Measurements from ENCODE around the gene UNC13C.
"Not testable (repeated sequence)": the region's sequence is repeated elsewhere in the genome, so short reads cannot be mapped to it uniquely, and the experiment has no call there.

The UNC13C gene

GRCh38 chr15:54424171-54424570 is 445.9 kb downstream of the UNC13C start:
- in situ Hi-C loops (cut with HindIII; ENCODE audit: low sequenced_read_pairs): no loop called here

DNA sequence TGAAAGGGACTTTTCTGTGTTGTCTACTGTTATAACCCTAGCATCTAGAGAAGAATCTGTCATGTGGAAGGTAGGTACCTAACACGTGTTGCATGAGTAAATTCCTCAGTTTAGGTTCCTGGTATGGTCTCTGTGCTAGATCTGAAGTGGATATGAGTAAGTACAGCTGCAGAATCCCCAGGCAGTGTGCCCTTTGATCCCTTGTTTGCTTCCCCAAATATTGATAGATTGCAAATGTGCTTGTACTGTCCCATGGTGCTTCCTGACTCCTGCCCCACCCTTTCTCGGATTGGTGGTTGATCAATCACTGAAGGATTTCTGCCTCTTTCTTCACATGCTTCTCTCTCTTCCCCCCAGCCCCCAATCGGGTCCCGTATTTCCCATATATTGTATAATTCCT is 450.4 kb downstream of the UNC13C start:
- in situ Hi-C loops (cut with HindIII; ENCODE audit: low sequenced_read_pairs): no loop called here

DNA sequence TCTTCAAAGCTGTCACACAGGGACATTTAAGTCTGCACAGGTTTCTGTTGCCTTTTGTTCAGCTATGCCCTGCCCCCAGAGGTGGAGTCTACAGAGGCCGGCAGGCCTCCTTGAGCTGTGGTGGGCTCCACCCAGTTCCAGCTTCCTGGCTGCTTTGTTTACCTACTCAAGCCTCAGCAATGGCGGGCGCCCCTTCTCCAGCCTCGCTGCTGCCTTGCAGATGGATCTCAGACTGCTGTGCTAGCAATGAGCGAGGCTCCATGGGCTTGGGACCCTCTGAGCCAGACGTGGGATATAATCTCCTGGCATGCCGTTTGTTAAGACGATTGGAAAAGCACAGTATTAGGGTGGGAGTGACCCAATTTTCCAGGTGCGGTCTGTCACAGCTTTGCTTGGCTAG is 472.0 kb downstream of the UNC13C start:
- in situ Hi-C loops (cut with HindIII; ENCODE audit: low sequenced_read_pairs): not testable (repeated sequence)

DNA sequence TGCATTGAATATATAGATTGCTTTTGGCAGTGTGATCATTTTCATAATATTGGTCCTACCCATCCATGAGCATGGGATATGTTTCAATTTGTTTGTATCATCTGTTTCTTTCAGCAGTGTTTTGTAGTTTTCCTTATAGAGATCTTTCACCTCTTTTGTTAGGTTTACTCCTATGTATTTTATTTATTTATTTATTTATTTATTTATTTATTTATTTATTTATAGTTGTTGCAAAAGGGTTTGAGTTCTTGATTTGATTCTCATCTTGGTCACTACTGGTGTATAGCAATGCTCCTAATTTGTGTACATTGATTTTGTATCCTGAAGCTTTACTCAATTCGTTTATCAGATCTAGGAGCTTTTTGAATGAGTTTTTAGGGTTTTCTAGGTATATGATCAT is 478.2 kb downstream of the UNC13C start:
- in situ Hi-C loops (cut with HindIII; ENCODE audit: low sequenced_read_pairs): no loop called here

DNA sequence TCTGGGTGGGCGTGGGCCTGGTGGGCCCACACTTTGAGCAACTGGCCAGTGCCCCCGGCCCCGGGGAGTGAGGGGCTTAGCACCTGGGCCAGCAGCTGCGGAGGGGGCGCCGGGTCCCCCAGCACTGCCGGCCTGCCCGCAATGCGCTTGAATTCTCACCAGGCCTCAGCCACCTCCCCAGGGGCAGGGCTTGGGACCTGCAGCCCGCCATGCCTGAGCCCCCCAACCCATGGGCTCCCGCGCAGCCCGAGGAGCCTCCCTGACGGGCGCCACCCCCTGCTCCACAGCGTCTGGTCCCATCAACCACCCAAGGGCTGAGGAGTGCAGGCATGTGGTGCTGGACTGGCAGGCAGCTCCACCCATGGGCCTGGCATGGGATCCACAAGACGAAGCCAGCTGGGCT is 484.3 kb downstream of the UNC13C start:
- in situ Hi-C loops (cut with HindIII; ENCODE audit: low sequenced_read_pairs): no loop called here

GRCh38 chr15:54481819-54482218 is 503.6 kb downstream of the UNC13C start:
- in situ Hi-C loops (cut with HindIII; ENCODE audit: low sequenced_read_pairs): no loop called here

DNA sequence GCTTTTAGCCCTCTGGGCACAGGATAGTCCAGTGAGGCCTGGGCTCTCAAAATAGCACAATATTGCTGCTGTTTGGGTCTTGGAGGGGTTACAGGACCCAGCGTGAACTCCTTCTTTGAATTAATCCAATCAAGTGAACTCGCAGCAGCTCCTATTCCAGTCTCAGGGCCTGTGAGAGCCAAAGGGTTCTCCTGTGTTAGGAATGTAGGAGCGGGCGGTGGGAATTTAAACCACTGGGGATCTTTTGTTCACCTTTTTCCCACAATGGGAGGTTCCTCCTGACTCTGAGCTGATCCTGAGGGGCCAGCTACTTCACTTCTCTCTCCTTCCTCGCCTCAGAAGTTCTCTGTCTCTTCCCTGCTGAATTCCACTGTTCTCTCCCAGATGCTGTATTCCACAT is 504.0 kb downstream of the UNC13C start:
- in situ Hi-C loops (cut with HindIII; ENCODE audit: low sequenced_read_pairs): no loop called here

- in situ Hi-C loops (cut with HindIII; ENCODE audit: low sequenced_read_pairs): no loop called here
These were observed 522.1 kb downstream of the UNC13C start for GRCh38 chr15:54500330-54500729.

DNA sequence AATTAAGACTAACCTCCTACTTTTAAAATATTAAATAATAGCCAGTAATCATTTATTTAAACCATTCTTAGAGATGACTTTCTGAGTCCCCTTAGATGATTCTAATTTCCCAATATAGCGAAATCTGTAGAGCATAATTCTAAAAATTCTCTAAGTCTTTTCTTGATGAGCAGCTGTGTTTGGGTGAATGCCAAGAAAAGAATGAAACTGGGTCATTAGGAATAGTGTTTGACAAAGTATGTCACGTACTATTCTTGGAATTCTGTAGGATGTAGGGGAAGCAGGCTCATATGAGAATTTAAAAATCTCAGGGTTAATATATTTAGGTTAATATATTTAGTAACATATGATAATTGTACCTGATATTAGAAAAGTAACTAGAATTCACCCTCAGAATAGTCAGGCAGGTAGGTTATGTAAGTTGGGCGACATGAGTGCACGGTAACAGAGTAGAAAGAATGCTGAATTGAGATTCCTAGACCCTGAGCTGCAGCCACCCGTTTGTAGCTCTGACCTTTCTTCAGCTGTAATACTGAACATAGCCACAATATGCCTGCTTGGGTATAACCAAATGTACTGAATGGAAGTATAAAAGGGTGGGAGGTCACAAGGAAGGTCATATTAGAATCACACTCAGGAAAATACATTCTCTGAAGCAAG is 524.3 kb downstream of the UNC13C start:
- in situ Hi-C loops (cut with HindIII; ENCODE audit: low sequenced_read_pairs): no loop called here

GRCh38 chr15:54504695-54505094 is 526.5 kb downstream of the UNC13C start:
- in situ Hi-C loops (cut with HindIII; ENCODE audit: low sequenced_read_pairs): no loop called here

DNA sequence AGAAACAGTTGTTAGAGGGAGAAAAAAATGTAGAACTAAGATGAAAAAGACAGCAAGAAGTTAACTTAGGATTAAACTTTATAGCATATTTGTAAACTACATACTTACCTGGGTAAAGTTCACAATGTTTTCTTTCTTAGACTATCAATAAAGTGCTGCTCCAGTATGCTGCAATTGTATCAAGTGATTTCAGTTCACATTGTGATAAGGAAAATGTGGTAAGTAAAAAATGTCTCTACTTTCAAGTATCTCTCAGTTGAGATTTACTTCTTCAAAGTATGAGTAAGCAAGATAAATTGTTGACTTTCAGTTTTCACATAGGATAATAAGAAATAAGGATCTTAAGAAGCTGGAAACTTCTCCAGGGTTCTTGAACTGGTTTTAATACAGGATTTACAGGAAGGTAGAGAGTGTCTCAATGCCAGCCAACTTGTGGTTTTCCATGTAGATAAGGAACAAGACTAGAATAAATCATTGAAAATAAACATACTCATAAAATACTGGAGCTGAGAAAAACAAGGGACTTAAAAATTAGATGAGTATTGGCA is 528.8 kb downstream of the UNC13C start:
- in situ Hi-C loops (cut with HindIII; ENCODE audit: low sequenced_read_pairs): no loop called here

DNA sequence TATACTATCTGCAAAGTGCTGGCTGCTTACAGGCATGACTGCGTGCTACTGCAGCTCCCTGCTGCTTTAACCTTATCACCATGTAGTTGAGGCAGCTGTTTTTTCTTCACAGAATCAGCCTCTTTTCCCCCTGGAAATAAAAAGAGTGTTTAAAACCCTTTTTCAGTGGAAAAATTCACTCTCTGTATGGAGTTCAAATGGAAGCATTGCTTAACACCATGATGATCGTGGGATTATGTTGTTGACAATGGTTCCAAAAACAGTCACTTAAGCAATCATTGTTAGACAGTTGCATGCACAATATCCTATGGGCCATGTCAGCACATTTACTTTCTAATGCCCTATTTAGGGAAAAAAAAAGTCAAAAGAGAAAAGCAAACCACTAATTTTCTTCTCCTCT is 536.4 kb downstream of the UNC13C start:
- in situ Hi-C loops (cut with HindIII; ENCODE audit: low sequenced_read_pairs): no loop called here

- in situ Hi-C loops (cut with HindIII; ENCODE audit: low sequenced_read_pairs): no loop called here
These were observed 537.7 kb downstream of the UNC13C start for GRCh38 chr15:54515664-54516582.

DNA sequence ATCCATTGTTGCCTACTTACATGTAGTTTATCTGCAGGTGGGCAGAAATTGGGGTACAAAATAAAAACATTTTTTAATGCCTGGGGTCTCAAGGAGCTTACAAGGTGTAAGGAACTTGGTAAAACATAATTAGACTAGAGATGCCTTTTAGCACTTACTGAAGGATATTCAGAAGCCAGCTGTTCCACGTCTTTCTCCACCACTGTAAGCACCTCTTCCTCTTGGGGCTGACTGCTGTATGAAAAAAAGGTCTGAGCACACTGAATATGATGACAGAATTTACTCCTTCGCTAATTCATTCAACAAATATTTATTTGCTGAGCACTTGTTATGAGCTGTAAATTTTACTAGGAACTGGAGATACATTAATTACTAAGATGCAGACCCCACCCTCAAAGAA is 539.1 kb downstream of the UNC13C start:
- in situ Hi-C loops (cut with HindIII; ENCODE audit: low sequenced_read_pairs): no loop called here

- in situ Hi-C loops (cut with HindIII; ENCODE audit: low sequenced_read_pairs): no loop called here
These were observed 540.1 kb downstream of the UNC13C start for GRCh38 chr15:54518156-54518882.

DNA sequence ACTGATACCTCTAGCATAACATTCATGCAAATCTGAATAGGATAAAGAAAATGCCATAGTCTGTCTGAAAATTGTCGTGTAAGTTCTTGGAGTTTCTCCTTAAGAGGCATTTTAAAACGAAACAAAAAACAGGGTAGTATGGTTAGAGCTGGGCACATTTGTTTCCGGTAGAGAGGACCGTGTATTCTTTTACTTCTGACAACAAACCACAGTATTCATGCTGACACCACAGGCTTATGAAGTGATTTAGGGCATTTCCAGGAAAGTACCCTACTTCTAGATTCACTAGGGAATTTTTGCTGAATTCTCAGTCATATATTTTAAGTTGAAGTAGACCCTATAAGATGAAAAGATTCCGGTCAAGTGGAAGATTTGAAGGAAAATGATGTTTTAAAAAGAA is 541.3 kb downstream of the UNC13C start:
- in situ Hi-C loops (cut with HindIII; ENCODE audit: low sequenced_read_pairs): no loop called here

DNA sequence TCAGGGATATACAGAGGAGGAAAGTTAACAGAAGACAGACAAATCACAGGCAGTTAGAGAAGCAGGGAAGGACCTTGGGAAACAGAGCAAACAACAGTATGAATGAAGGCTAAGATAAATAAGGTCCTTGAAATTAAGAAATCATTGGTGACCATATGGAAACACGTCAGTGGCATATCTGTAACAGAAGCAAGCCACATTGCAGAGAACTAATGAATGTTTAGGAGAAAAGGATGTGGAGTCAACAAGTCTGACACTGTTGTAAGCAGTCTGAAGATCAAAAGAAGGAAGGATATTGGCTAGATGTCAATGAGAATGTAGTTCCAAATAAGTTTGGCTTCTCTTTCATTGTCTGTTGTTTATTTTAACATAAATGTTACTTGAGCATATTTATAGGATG is 542.4 kb downstream of the UNC13C start:
- in situ Hi-C loops (cut with HindIII; ENCODE audit: low sequenced_read_pairs): no loop called here

GRCh38 chr15:54521206-54521605 is 543.0 kb downstream of the UNC13C start:
- in situ Hi-C loops (cut with HindIII; ENCODE audit: low sequenced_read_pairs): no loop called here

GRCh38 chr15:54528021-54528420 is 549.8 kb downstream of the UNC13C start:
- in situ Hi-C loops (cut with HindIII; ENCODE audit: low sequenced_read_pairs): no loop called here

DNA sequence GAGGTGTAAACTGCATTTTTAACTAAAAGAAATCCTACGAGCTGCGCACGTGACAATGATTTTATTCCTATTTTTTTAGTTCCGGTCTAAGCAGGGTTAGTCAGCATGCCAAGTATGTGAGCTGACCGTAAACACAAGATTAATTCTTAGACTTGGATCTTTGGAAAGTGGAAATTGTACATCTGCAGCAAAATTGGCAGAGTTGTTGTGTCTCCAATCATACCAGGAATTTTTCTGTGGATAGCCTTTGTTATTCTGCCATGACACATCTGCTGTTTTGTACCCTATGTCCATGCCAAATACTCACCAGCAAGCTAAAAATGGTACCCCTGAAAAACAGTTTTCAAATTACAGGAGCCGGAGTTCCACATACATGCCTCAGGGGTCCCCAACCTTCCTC is 562.5 kb downstream of the UNC13C start:
- in situ Hi-C loops (cut with HindIII; ENCODE audit: low sequenced_read_pairs): no loop called here

GRCh38 chr15:54547491-54547890 is 569.2 kb downstream of the UNC13C start:
- in situ Hi-C loops (cut with HindIII; ENCODE audit: low sequenced_read_pairs): no loop called here
